Kidney epithelial cell (primary cell): ENCODE results near the gene UBE2G1. TPM values are rescaled to one million over a fixed set of nuclear protein-coding genes. Genes with fewer than 3 reads are reported as not detected.

Experiments
- DNase-seq: peaks from one replicate; pipeline ENCODE4 v3.0.0-alpha.2; 2010; ENCODE audit warnings: low read depth
- H3K27me3 ChIP-seq: 2 replicates; pipeline ENCODE4 v1.6.0; 2011; ENCODE audit warnings: low read length; ENCODE audit not compliant: control insufficient read depth, insufficient read depth
- H3K36me3 ChIP-seq: 2 replicates; pipeline ENCODE4 v1.5.1; 2011; ENCODE audit warnings: low read length; ENCODE audit not compliant: control insufficient read depth, insufficient read depth
- H3K4me3 ChIP-seq: 2 replicates; pipeline ENCODE4 v1.5.1; 2011; ENCODE audit warnings: low read depth, mild to moderate bottlenecking, control low read depth, low read length
- total RNA-seq: library from RNA; depleted of rRNA; stranded (reverse); fragments of >200 nt; gene quantifications from 2 replicates; pipeline ENCODE4 v1.2.3, GENCODE V29; 2015
- TF ChIP-seq, protein P1 (sequence below): IDR thresholded peaks from 2 replicates; pipeline ENCODE4 v1.5.1; 2011; ENCODE audit warnings: mild to moderate bottlenecking, moderate library complexity, low read length, control low read depth, inconsistent platforms; ENCODE audit not compliant: insufficient read depth, poor library complexity, severe bottlenecking

UBE2G1 gene, protein sequence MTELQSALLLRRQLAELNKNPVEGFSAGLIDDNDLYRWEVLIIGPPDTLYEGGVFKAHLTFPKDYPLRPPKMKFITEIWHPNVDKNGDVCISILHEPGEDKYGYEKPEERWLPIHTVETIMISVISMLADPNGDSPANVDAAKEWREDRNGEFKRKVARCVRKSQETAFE
- total RNA-seq, result 42.2 and 57.3 TPM in 2 replicates

DNA sequence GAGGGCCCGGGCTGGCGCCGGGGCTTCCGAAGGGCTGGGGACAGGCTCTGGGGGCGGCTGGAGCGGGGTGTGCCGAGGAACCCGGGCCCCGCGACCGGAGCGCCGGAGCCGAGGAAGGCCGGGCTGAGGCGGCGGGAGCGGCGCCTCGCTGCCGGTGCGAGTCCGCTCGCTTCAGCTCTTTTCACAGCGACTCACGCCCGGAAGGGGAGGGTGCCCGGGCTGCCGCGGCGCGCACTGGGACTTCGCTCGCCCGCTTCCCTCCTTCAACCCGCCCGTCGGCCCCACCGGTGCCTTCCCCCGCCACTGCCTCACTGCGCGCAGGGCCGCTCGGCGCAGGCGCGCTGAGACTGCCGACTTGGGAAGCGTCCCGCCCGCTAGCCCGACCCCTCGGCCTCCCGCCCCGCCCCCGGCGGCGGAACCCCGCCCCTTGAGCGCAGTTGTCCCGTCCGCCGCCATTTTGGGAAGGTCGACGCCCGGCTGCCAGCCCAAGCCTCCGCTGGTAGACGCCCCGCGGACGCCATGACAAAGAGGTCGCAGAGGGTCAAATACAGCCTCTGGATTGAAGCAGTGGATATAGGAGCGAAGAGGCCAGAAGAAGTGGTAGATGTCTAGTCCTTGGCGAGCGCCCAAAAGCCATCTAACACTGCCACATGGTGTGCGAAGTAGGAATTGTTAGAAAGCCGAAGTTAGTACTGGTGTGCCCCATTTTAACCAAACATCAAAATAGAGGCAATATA is at the start of gene UBE2G1:
Gene UBE2G1 (minus strand): TSS at position 349 of the 737 bp plus-strand sequence. CDS start 359 bp downstream, outside the sequence.
- H3K4me3 ChIP-seq, result peak within 1 kb of the TSS; percentile 62
- TF ChIP-seq, protein P1, sequence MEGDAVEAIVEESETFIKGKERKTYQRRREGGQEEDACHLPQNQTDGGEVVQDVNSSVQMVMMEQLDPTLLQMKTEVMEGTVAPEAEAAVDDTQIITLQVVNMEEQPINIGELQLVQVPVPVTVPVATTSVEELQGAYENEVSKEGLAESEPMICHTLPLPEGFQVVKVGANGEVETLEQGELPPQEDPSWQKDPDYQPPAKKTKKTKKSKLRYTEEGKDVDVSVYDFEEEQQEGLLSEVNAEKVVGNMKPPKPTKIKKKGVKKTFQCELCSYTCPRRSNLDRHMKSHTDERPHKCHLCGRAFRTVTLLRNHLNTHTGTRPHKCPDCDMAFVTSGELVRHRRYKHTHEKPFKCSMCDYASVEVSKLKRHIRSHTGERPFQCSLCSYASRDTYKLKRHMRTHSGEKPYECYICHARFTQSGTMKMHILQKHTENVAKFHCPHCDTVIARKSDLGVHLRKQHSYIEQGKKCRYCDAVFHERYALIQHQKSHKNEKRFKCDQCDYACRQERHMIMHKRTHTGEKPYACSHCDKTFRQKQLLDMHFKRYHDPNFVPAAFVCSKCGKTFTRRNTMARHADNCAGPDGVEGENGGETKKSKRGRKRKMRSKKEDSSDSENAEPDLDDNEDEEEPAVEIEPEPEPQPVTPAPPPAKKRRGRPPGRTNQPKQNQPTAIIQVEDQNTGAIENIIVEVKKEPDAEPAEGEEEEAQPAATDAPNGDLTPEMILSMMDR, result peak; percentile 39
- H3K36me3 ChIP-seq, result no peaks in the 10 kb centered on the region
- DNase-seq, result peak; percentile 79
- H3K27me3 ChIP-seq, result no peaks in the 10 kb centered on the region

DNA sequence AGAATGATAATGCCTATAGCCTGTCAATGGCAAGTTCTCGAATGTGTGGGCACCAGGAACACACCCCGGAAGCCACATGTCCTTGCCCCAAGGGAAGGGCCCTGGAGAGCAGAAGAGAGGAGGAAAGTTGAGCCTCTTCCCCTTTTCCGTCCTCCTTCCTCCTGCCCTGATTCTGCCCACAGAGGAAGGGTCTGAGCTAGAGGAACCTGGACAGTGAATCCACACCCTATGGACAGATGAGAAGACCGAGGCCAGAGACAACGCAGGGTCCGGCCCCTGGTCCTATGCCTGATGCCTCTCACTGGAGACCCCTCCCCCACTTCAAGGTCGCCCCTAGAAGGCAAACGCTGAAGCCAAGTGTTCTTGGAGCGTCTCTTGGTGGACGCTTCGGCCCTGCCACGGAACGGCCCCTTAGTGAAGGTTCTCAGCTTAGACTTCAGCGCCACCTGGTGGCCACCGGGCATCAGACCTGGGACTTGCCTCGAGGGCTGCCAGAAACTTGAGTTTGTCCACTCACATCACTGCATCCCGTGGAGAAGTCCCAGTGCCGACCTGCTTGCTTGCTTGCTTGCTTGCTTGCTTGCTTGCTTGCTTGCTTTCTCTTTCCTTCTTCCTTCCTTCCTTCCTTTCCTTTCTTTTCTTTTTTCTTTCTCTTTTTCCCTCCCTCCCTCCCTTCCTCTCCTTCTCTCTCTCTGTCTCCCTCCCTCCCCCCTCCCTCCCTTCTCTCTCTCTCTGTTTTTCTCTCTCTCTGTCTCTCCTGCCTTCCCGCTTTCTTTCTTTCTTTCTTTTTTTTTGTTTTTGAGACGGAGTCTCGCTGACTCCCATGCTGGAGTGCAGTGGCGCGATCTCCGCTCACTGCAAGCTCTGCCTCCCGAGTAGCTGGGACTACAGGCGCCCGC is 46.7 kb upstream of the UBE2G1 start:
- Histone ChIP-seq H3K4me3 (no peak overlapping the region), H3K27me3 (no peaks in the 10 kb centered on the region), H3K36me3 (no peaks in the 10 kb centered on the region)
- no peak for DNase-seq
- TF ChIP-seq, protein P1, result peak; percentile 94

DNA sequence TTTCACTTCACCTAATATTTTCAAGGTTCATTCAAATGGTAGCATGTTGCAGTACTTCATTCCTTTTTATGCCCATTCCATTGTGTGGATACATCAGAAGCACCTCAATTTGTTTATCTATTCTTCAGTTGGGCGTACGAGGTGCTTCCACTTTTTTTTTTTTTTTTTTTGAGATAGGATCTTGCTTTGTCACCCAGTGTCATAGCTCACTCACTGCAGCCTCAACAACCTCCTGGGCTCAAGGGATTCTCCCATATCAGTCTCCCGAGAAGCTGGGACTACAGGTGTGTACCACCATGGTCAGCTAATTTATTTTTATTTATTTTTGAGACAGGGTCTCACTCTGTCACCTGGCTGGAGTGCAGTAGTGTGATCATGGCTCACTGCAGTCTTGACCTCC is 44.7 kb upstream of the UBE2G1 start:
- Histone ChIP-seq H3K27me3 (no peaks in the 10 kb centered on the region), H3K4me3 (no peak overlapping the region), H3K36me3 (no peaks in the 10 kb centered on the region)
- TF ChIP-seq, protein P1, result no peak
- no peak for DNase-seq

DNA sequence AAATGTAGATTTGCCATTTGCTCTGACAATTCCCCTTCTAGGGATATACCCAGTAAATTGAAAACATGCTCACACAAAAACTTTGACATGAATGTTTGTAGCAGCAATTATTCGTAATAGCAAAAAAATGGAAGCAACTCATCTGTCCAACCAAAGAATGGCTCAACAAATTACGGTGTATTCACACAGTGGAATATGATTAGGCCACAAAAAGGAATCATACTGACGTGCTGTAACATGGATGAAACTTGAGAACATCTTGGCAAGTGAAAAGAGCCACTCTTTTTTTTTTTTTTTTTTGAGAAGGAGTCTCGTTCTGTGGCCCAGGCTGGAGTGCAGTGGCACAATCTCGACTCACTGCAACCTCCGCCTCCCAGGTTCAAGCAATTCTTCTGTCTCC is 43.2 kb upstream of the UBE2G1 start:
- no peaks in the 10 kb centered on the region for H3K36me3 ChIP-seq
- TF ChIP-seq, protein P1, result no peak
- no peak overlapping the region for H3K4me3 ChIP-seq
- DNase-seq, result no peak
- H3K27me3 ChIP-seq, result no peaks in the 10 kb centered on the region

DNA sequence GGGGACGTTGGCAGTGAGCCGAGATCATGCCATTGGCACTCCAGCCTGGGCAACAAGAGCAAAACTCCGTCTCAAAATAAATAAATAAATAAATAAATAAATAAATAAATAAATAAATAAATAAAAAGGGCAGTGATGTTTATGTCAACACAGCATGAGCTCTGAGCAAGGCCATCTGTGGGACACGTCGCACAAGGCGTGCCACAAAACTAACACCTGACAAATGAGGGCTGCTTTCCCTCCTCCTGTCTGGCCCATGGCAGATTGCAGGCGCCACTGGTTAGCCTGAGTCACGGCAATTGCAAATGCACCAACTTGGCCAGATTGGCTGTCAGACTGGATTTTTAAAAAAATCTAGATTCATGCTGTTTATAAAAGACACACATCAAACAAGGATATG is 41.4 kb upstream of the UBE2G1 start:
- H3K36me3 ChIP-seq, result no peaks in the 10 kb centered on the region
- TF ChIP-seq, protein P1, result no peak
- H3K4me3 ChIP-seq, result no peak overlapping the region
- no peak for DNase-seq
- no peaks in the 10 kb centered on the region for H3K27me3 ChIP-seq
